Lower leg skin (tissue), 3 donors: ENCODE results near the gene CBFA2T3.

Experiments used
- POLR2A ChIP-seq, 2 donors: fragments of 450-650 bp; IDR thresholded peaks; one replicate each; pipeline ENCODE4 v1.6.1; 2016 to 2017; ENCODE audit warnings: antibody characterized with exemption in 2 of 2, mild to moderate bottlenecking in 1 of 2, moderate library complexity in 1 of 2
- TF ChIP-seq, protein P1 (sequence below), 3 donors: fragments of 450-650 bp; IDR thresholded peaks; one replicate each; pipeline ENCODE4 v1.5.1; 2016; ENCODE audit warnings: antibody characterized with exemption in 3 of 3, mild to moderate bottlenecking in 3 of 3, moderate library complexity in 2 of 3

DNA sequence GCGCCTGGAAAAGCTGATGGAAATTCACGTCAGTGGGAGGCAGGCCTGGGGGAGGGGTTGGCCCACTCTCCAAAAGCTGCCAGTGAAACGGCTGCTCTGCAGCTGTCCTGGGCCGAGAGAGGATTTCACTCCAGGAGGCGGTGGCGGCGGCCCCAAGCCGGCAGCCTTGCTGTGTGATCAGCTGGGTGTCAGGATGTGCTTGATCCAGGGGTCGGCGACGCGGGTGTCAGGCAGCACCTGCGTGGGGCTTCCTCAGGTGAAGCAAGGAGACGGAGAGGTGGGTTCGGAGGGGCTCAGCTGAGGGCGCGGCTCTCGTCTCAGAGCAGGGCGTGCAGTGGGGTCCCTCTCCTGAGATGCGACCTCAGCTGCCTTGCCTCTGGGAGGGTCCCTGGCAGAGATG, 7.0 kb downstream of the CBFA2T3 start:
- TF ChIP-seq, protein P1, sequence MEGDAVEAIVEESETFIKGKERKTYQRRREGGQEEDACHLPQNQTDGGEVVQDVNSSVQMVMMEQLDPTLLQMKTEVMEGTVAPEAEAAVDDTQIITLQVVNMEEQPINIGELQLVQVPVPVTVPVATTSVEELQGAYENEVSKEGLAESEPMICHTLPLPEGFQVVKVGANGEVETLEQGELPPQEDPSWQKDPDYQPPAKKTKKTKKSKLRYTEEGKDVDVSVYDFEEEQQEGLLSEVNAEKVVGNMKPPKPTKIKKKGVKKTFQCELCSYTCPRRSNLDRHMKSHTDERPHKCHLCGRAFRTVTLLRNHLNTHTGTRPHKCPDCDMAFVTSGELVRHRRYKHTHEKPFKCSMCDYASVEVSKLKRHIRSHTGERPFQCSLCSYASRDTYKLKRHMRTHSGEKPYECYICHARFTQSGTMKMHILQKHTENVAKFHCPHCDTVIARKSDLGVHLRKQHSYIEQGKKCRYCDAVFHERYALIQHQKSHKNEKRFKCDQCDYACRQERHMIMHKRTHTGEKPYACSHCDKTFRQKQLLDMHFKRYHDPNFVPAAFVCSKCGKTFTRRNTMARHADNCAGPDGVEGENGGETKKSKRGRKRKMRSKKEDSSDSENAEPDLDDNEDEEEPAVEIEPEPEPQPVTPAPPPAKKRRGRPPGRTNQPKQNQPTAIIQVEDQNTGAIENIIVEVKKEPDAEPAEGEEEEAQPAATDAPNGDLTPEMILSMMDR (IDR thresholded peaks at IDR 0.05) = no peak
- no peak for TF ChIP-seq POLR2A (IDR thresholded peaks at IDR 0.05)
